GM12801 (cell line): ENCODE results near the gene CCBE1.

Experiments
- CTCF ChIP-seq: IDR thresholded peaks from one replicate; pipeline ENCODE4 v1.5.1; 2011; ENCODE audit warnings: control low read depth; ENCODE audit not compliant: insufficient read length; ENCODE audit errors: extremely low read depth

The CCBE1 gene

GRCh38 chr18:59735269-59735860 is 38.1 kb upstream of the CCBE1 start:
- TF ChIP-seq CTCF = no peak

- no peak for TF ChIP-seq CTCF
Observed at GRCh38 chr18:59733421-59733820, 36.2 kb upstream of the CCBE1 start.

- TF ChIP-seq CTCF = no peak
Observed at GRCh38 chr18:59730896-59731295, 33.7 kb upstream of the CCBE1 start.

- no peak for TF ChIP-seq CTCF
Observed at GRCh38 chr18:59729781-59730180, 32.6 kb upstream of the CCBE1 start.

GRCh38 chr18:59728816-59729215 is 31.6 kb upstream of the CCBE1 start:
- no peak for TF ChIP-seq CTCF

GRCh38 chr18:59725142-59725541 is 27.9 kb upstream of the CCBE1 start:
- no peak for TF ChIP-seq CTCF

- no peak for TF ChIP-seq CTCF
Observed at GRCh38 chr18:59724103-59724502, 26.9 kb upstream of the CCBE1 start.
